SK-N-SH (cell line): ENCODE measurements around the gene DISP1. TPM values are rescaled to one million over a fixed set of nuclear protein-coding genes. Genes with fewer than 3 reads are reported as not detected.

Source experiments
- CTCF ChIA-PET: fragments of 300-600, 350-600 bp; formaldehyde crosslinking; extraction: SDS; loops from one replicate; lab custom pipeline; 2021; lab: Yijun Ruan, JAX
- POLR2A ChIA-PET: fragments of 350-600 bp; sonication (Branson Sonifier 250); formaldehyde crosslinking; extraction: SDS; loops from one replicate; lab custom pipeline; 2020; ENCODE audit warnings: antibody characterized with exemption, inconsistent platforms; lab: Yijun Ruan, JAX
- DNase-seq: peaks from one replicate; pipeline ENCODE4 v3.0.0; 2012
- H2AFZ ChIP-seq: fragments of 200-600 bp; sonication (generic); 2 replicates; pipeline ENCODE4 v1.8.1; 2016; ENCODE audit warnings: antibody characterized with exemption, mild to moderate bottlenecking, low read depth
- H3F3A ChIP-seq: fragments of 200-600 bp; sonication (generic); replicated peaks from 2 replicates; pipeline ENCODE3; 2016; ENCODE audit warnings: antibody characterized with exemption, mild to moderate bottlenecking; ENCODE audit not compliant: insufficient read depth
- H3K27ac ChIP-seq, 2 experiments: fragments of 200-500 bp in 1 of 2; fragments of 200-600 bp in 1 of 2; sonication (Bioruptor generic) in 1 of 2; sonication (generic), shearing (Covaris generic) in 1 of 2; 2 replicates each; pipeline versions ENCODE4 v1.5.1 to v1.6.1; 2014 to 2016; ENCODE audit warnings: low read depth in 2 of 2, inconsistent platforms in 1 of 2, low read length in 1 of 2, mild to moderate bottlenecking in 1 of 2, mixed read lengths in 1 of 2
- H3K27me3 ChIP-seq: fragments of 200-600 bp; sonication (generic), shearing (Covaris generic); 2 replicates; pipeline ENCODE4 v1.6.1; 2016; ENCODE audit warnings: mixed run types; ENCODE audit not compliant: insufficient read depth
- H3K36me3 ChIP-seq, 2 experiments: fragments of 200-500 bp in 1 of 2; fragments of 200-600 bp in 1 of 2; sonication (Bioruptor generic) in 1 of 2; sonication (generic) in 1 of 2; replicated peaks in 1 of 2; 2 replicates each; pipeline versions ENCODE3 to v1.5.1; 2014 to 2016; ENCODE audit warnings: low read length in 1 of 2, mild to moderate bottlenecking in 1 of 2; ENCODE audit not compliant: insufficient read depth in 2 of 2, control insufficient read depth in 1 of 2
- H3K4me1 ChIP-seq, 2 experiments: fragments of 200-500 bp in 1 of 2; fragments of 200-600 bp in 1 of 2; sonication (Bioruptor generic) in 1 of 2; sonication (generic), shearing (Covaris generic) in 1 of 2; 2 replicates each; pipeline versions ENCODE4 v1.5.1 to v1.6.1; 2014 to 2016; ENCODE audit warnings: low read depth in 1 of 2, low read length in 1 of 2, mixed run types in 1 of 2; ENCODE audit not compliant: insufficient read depth in 2 of 2, control insufficient read depth in 1 of 2
- H3K4me2 ChIP-seq: fragments of 200-600 bp; sonication (generic), shearing (Covaris generic); 2 replicates; pipeline ENCODE4 v1.6.1; 2017; ENCODE audit warnings: mixed run types
- H3K4me3 ChIP-seq, 2 experiments: fragments of 200-500 bp in 1 of 2; fragments of 200-600 bp in 1 of 2; sonication (Bioruptor generic) in 1 of 2; sonication (generic), shearing (Covaris generic) in 1 of 2; 2 replicates each; pipeline versions ENCODE4 v1.5.1 to v1.8.1; 2014 to 2016; ENCODE audit warnings: low read depth in 2 of 2, inconsistent platforms in 1 of 2, low read length in 1 of 2, mild to moderate bottlenecking in 1 of 2, mixed read lengths in 1 of 2, moderate library complexity in 1 of 2
- H3K79me2 ChIP-seq: fragments of 200-600 bp; sonication (generic); 2 replicates; pipeline ENCODE4 v1.8.1; 2017; ENCODE audit warnings: mild to moderate bottlenecking; ENCODE audit not compliant: insufficient read depth
- H3K9ac ChIP-seq: fragments of 200-600 bp; sonication (generic); 2 replicates; pipeline ENCODE4 v1.6.1; 2017; ENCODE audit warnings: mixed run types
- H3K9me2 ChIP-seq: fragments of 200-600 bp; sonication (generic); 2 replicates; pipeline ENCODE4 v1.6.1; 2017; ENCODE audit warnings: mixed run types
- H3K9me3 ChIP-seq: fragments of 200-600 bp; sonication (generic); 2 replicates; pipeline ENCODE4 v1.6.1; 2017; ENCODE audit warnings: mixed run types, mild to moderate bottlenecking, moderate library complexity
- H4K20me1 ChIP-seq: fragments of 200-600 bp; sonication (generic); 2 replicates; pipeline ENCODE4 v1.6.1; 2017; ENCODE audit warnings: mild to moderate bottlenecking, mixed run types; ENCODE audit not compliant: insufficient read depth
- ELF1 ChIP-seq: IDR thresholded peaks from 2 replicates; pipeline ENCODE4 v1.4.0; 2012
- JUND ChIP-seq: IDR thresholded peaks from 2 replicates; pipeline ENCODE4 v1.4.0; 2012
- MEF2A ChIP-seq: IDR thresholded peaks from 2 replicates; pipeline ENCODE4 v1.4.0; 2012; ENCODE audit warnings: low read depth, borderline replicate concordance
- POLR2AphosphoS5 ChIP-seq: IDR thresholded peaks from 2 replicates; pipeline ENCODE4 v1.6.1; 2012; ENCODE audit warnings: low read depth, low read length
- RFX5 ChIP-seq: IDR thresholded peaks from 2 replicates; pipeline ENCODE4 v1.6.1; 2012; ENCODE audit warnings: mild to moderate bottlenecking, improper control_type of control experiment, low read length
- RXRA ChIP-seq: IDR thresholded peaks from 2 replicates; pipeline ENCODE4 v1.4.0; 2012; ENCODE audit warnings: low read depth, mild to moderate bottlenecking, borderline replicate concordance
- SIN3A ChIP-seq: IDR thresholded peaks from 2 replicates; pipeline ENCODE4 v1.6.1; 2012; ENCODE audit warnings: low read depth, mild to moderate bottlenecking, low read length, moderate library complexity, borderline replicate concordance
- TAF1 ChIP-seq: IDR thresholded peaks from 2 replicates; pipeline ENCODE4 v1.6.1; 2012; ENCODE audit warnings: low read depth, mild to moderate bottlenecking, low read length, moderate library complexity, borderline replicate concordance
- TCF12 ChIP-seq: IDR thresholded peaks from 2 replicates; pipeline ENCODE4 v1.4.0; 2012
- polyA plus RNA-seq, 3 experiments: library from polyadenylated mRNA; depleted of rRNA; stranded (reverse); fragments of >200 nt; gene quantifications; 2 replicates each; pipeline ENCODE4 v1.2.3, GENCODE V29; 2012
- TF ChIP-seq, protein P1 (sequence below): fragments of 150-350 bp; IDR thresholded peaks from 2 replicates; pipeline ENCODE4 v1.6.1; 2016; ENCODE audit warnings: mild to moderate bottlenecking, low read depth, low read length
- TF ChIP-seq, protein P2 (sequence below): IDR thresholded peaks from 2 replicates; pipeline ENCODE4 v1.4.0; 2012; ENCODE audit warnings: low read depth
- TF ChIP-seq, protein P3 (sequence below): fragments of 200-600 bp; sonication (generic); IDR thresholded peaks from 2 replicates; pipeline ENCODE4 v1.6.1; 2017; ENCODE audit warnings: antibody characterized with exemption, mild to moderate bottlenecking, moderate library complexity

DISP1 gene
- polyA plus RNA-seq, 1 of the 3 experiments (the other 2 are of a cell fraction), result 4.4 TPM

- TF ChIP-seq, protein P1, sequence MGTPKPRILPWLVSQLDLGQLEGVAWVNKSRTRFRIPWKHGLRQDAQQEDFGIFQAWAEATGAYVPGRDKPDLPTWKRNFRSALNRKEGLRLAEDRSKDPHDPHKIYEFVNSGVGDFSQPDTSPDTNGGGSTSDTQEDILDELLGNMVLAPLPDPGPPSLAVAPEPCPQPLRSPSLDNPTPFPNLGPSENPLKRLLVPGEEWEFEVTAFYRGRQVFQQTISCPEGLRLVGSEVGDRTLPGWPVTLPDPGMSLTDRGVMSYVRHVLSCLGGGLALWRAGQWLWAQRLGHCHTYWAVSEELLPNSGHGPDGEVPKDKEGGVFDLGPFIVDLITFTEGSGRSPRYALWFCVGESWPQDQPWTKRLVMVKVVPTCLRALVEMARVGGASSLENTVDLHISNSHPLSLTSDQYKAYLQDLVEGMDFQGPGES, result no peak
- TF ChIP-seq, protein P2, sequence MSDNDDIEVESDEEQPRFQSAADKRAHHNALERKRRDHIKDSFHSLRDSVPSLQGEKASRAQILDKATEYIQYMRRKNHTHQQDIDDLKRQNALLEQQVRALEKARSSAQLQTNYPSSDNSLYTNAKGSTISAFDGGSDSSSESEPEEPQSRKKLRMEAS, result peak; percentile 35; the same call in 1 of the 2 replicates
- TF ChIP-seq MEF2A (no peak), RXRA (no peak), JUND (no peak), TCF12 (peak; percentile 72), RFX5 (no peak), ELF1 (no peak), SIN3A (no peak), TAF1 (no peak), POLR2AphosphoS5 (no peak)
Observed at GRCh38 chr1:222824641-222825040, 9.8 kb downstream of the DISP1 start (continued).

DNA sequence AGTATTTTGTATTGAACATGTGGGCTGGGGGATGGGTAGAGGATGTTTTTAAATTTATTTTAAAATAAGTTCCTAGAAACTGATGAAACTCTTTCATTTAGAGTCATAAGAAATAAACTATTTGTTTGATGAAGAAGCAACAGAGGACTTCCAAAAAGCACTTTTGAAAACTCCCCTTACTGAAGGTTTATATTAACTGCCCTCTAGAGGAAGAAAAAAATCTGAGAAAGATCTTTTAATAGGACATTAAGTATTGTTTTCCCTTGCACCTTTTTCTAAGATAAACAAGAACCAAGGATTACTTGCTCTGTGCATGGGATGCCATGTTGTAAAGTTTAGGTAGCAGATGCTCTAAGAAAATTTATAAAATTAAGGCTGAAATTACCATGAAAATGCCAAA is 14.1 kb downstream of the DISP1 start:
- no peak overlapping the region for H3K9ac ChIP-seq
- CTCF ChIA-PET, result no interaction called here
- H3K79me2 ChIP-seq, result peaks cover 17% of the 10 kb centered on the region; the same call in 1 of the 2 replicates

More for the DNA sequence above, 14.1 kb downstream of the DISP1 start:
- H3F3A ChIP-seq, result peaks cover 2% of the 10 kb centered on the region
- POLR2A ChIA-PET, result no interaction called here
- no peaks in the 10 kb centered on the region for H3K9me3 ChIP-seq
- no peaks in the 10 kb centered on the region for H3K27me3 ChIP-seq
- H3K4me3 ChIP-seq, result no peak overlapping the region
- TF ChIP-seq, protein P1, result no peak
- TF ChIP-seq, protein P3, sequence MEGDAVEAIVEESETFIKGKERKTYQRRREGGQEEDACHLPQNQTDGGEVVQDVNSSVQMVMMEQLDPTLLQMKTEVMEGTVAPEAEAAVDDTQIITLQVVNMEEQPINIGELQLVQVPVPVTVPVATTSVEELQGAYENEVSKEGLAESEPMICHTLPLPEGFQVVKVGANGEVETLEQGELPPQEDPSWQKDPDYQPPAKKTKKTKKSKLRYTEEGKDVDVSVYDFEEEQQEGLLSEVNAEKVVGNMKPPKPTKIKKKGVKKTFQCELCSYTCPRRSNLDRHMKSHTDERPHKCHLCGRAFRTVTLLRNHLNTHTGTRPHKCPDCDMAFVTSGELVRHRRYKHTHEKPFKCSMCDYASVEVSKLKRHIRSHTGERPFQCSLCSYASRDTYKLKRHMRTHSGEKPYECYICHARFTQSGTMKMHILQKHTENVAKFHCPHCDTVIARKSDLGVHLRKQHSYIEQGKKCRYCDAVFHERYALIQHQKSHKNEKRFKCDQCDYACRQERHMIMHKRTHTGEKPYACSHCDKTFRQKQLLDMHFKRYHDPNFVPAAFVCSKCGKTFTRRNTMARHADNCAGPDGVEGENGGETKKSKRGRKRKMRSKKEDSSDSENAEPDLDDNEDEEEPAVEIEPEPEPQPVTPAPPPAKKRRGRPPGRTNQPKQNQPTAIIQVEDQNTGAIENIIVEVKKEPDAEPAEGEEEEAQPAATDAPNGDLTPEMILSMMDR, result peak; percentile 47
- TF ChIP-seq, all 33 proteins: peak for 1
- Histone ChIP-seq H3K36me3 (no peaks in the 10 kb centered on the region), H3K4me2 (no peak overlapping the region), H3K4me1 (peaks cover 7 to 12% of the 10 kb centered on the region in 2 experiments; a peak in 2 of 4 replicates), H2AFZ (no peak overlapping the region), H3K9me2 (no peaks in the 10 kb centered on the region), H3K27ac (no peak overlapping the region), H4K20me1 (no peaks in the 10 kb centered on the region)
- no peak for DNase-seq
